ENCODE results near the gene MSRB1.

GRCh38 chr16:1958715-1959268, 15.8 kb upstream of the MSRB1 start:
- no peak for TF ChIP-seq YY1 (IDR thresholded peaks at IDR 0.05; ENCODE audit: insufficient read depth, insufficient replicate concordance, low read depth, low read length)
- no peak for TF ChIP-seq ZNF598 (CRISPR knock-in tag; IDR thresholded peaks at IDR 0.05; ENCODE audit: borderline replicate concordance)
- no peak for TF ChIP-seq SMAD3 (CRISPR knock-in tag; IDR thresholded peaks at IDR 0.05)
- no peak for TF ChIP-seq UBTF (CRISPR knock-in tag; IDR thresholded peaks at IDR 0.05)
- TF ChIP-seq ISX (CRISPR knock-in tag; conservative IDR thresholded peaks at IDR 0.05): no peak
- TF ChIP-seq HDAC6 (IDR thresholded peaks at IDR 0.05; ENCODE audit: low read depth, low read length): no peak
- no peak for TF ChIP-seq CTCF (CRISPR knock-in tag; IDR thresholded peaks at IDR 0.05)
- TF ChIP-seq ZNF503 (CRISPR knock-in tag; IDR thresholded peaks at IDR 0.05): no peak
- TF ChIP-seq ZNF773 (CRISPR knock-in tag; IDR thresholded peaks at IDR 0.05; ENCODE audit: borderline replicate concordance): no peak
- no peak for TF ChIP-seq HNRNPL (IDR thresholded peaks at IDR 0.05; ENCODE audit: low read depth, low read length)
- TF ChIP-seq SALL2 (CRISPR knock-in tag; IDR thresholded peaks at IDR 0.05): no peak
- TF ChIP-seq KLF12 (CRISPR knock-in tag; IDR thresholded peaks at IDR 0.05; ENCODE audit: borderline replicate concordance): no peak

All from HepG2 (cell line).